Naive B cell (primary cell): Measurements from ENCODE around the gene WDR93. TPM values are rescaled to one million over a fixed set of nuclear protein-coding genes. Genes with fewer than 3 reads are reported as not detected.

Experiments used
- ATAC-seq, 2 donors: fragments of 150-1000 bp; cut with Tn5 transposase; 2 replicates each; pipeline ENCODE4 v1.10.0; 2021; ENCODE audit warnings: low read depth in 2 of 2, mild to moderate bottlenecking in 2 of 2, moderate library complexity in 2 of 2
- DNase-seq: peaks from one replicate; pipeline ENCODE4 v3.0.0; 2022
- H3K27ac Mint-ChIP-seq, 6 donors: one replicate each; pipeline ENCODE4 v1.8.0; 2020 to 2022; ENCODE audit warnings: mild to moderate bottlenecking in 6 of 6, mixed read lengths in 6 of 6, moderate library complexity in 5 of 6, inconsistent platforms in 2 of 6
- H3K27me3 Mint-ChIP-seq, 3 donors: one replicate each; pipeline ENCODE4 v1.8.0; 2021 to 2022; ENCODE audit warnings: mixed read lengths in 3 of 3, mild to moderate bottlenecking in 1 of 3
- H3K36me3 Mint-ChIP-seq, 2 donors: one replicate each; pipeline ENCODE4 v1.8.0; 2020 to 2022; ENCODE audit warnings: mixed read lengths in 2 of 2, inconsistent platforms in 1 of 2, mild to moderate bottlenecking in 1 of 2
- H3K4me1 Mint-ChIP-seq, 3 donors: one replicate each; pipeline ENCODE4 v1.8.0; 2020 to 2022; ENCODE audit warnings: mixed read lengths in 3 of 3, inconsistent platforms in 1 of 3, mild to moderate bottlenecking in 1 of 3, moderate library complexity in 1 of 3
- H3K4me3 Mint-ChIP-seq, 8 donors: one replicate each; pipeline ENCODE4 v1.8.0; 2020 to 2022; ENCODE audit warnings: mild to moderate bottlenecking in 8 of 8, mixed read lengths in 8 of 8, moderate library complexity in 8 of 8, inconsistent platforms in 2 of 8
- H3K9me3 Mint-ChIP-seq, 7 donors: one replicate each; pipeline ENCODE4 v1.8.0; 2020 to 2022; ENCODE audit warnings: mixed read lengths in 7 of 7, mild to moderate bottlenecking in 5 of 7, inconsistent platforms in 2 of 7, moderate library complexity in 1 of 7
- polyA plus RNA-seq, 6 donors: library from polyadenylated mRNA; unstranded; fragments of 300-500 nt; fragmentation: Illumina TruSeq; gene quantifications; one replicate each; pipeline ENCODE4 v1.2.3, GENCODE V29; 2021; ENCODE audit warnings: low read depth in 6 of 6

The WDR93 gene
- polyA plus RNA-seq, 6 donors from 2014 or later, result not detected

GRCh38 chr15:89728254-89728653 lies 37.6 kb downstream of the WDR93 start:
- H3K27me3 Mint-ChIP-seq, result peaks cover 19 to 24% (median 20%) of the 10 kb centered on the region in 3 donors
- no peaks in the 10 kb centered on the region for H3K36me3 Mint-ChIP-seq

GRCh38 chr15:89731275-89731674 lies 40.7 kb downstream of the WDR93 start:
- DNase-seq, result no peak
- Mint-ChIP-seq H3K4me3 (no peak overlapping the region), H3K9me3 (no peaks in the 10 kb centered on the region), H3K27me3 (peaks cover 31 to 46% (median 38%) of the 10 kb centered on the region in 3 donors), H3K36me3 (no peaks in the 10 kb centered on the region), H3K4me1 (no peaks in the 10 kb centered on the region), H3K27ac (no peak overlapping the region)
- no peak for ATAC-seq

More at GRCh38 chr15:89728254-89728653, 37.6 kb downstream of the WDR93 start:
- Mint-ChIP-seq H3K4me3 (no peak overlapping the region), H3K4me1 (no peaks in the 10 kb centered on the region), H3K9me3 (peaks cover 0 to 10% (median 5%) of the 10 kb centered on the region in 7 donors), H3K27ac (no peak overlapping the region)
- no peak for ATAC-seq
- DNase-seq, result no peak

GRCh38 chr15:89732451-89733172 lies 42.0 kb downstream of the WDR93 start:
- H3K4me3 Mint-ChIP-seq, result peak overlapping the region in 1 of 8 donors; percentile 56
- H3K36me3 Mint-ChIP-seq, result no peaks in the 10 kb centered on the region
- no peaks in the 10 kb centered on the region for H3K4me1 Mint-ChIP-seq
- H3K27me3 Mint-ChIP-seq, result peaks cover 24 to 47% (median 46%) of the 10 kb centered on the region in 3 donors
- no peaks in the 10 kb centered on the region for H3K9me3 Mint-ChIP-seq
- no peak for ATAC-seq
- DNase-seq, result no peak
- no peak overlapping the region for H3K27ac Mint-ChIP-seq

- Mint-ChIP-seq H3K36me3 (no peaks in the 10 kb centered on the region), H3K4me1 (peaks cover 0 to 3% (median 2%) of the 10 kb centered on the region in 3 donors), H3K4me3 (no peak overlapping the region), H3K27ac (no peak overlapping the region), H3K27me3 (peaks cover 28 to 52% (median 44%) of the 10 kb centered on the region in 3 donors), H3K9me3 (no peaks in the 10 kb centered on the region)
- DNase-seq, result no peak
- ATAC-seq, result no peak
These were observed 45.2 kb downstream of the WDR93 start for GRCh38 chr15:89735773-89736172.

- Mint-ChIP-seq H3K9me3 (no peaks in the 10 kb centered on the region), H3K4me3 (peak overlapping the region in 1 of 8 donors; percentile 47), H3K27me3 (peaks cover 15 to 33% (median 26%) of the 10 kb centered on the region in 3 donors), H3K27ac (peak overlapping the region in 1 of 6 donors; percentile 62), H3K36me3 (no peaks in the 10 kb centered on the region), H3K4me1 (peaks cover 0 to 3% (median 2%) of the 10 kb centered on the region in 3 donors)
- ATAC-seq (peak; percentile 81 to 86), DNase-seq (peak; percentile 60)
These were observed 49.5 kb downstream of the WDR93 start for GRCh38 chr15:89740137-89740536.

GRCh38 chr15:89743011-89743410 lies 52.4 kb downstream of the WDR93 start:
- H3K27ac Mint-ChIP-seq, result no peak overlapping the region
- no peak for ATAC-seq
- H3K4me1 Mint-ChIP-seq, result peaks cover 0 to 3% (median 2%) of the 10 kb centered on the region in 3 donors
- peaks cover under 1 to 9% (median 8%) of the 10 kb centered on the region in 3 donors for H3K27me3 Mint-ChIP-seq
- no peaks in the 10 kb centered on the region for H3K36me3 Mint-ChIP-seq
- H3K4me3 Mint-ChIP-seq, result peak overlapping the region in 1 of 8 donors; percentile 54
- DNase-seq, result no peak
- no peaks in the 10 kb centered on the region for H3K9me3 Mint-ChIP-seq

GRCh38 chr15:89743594-89743993 lies 53.0 kb downstream of the WDR93 start:
- ATAC-seq (no peak), DNase-seq (no peak)
- H3K9me3 Mint-ChIP-seq, result no peaks in the 10 kb centered on the region
- H3K36me3 Mint-ChIP-seq, result no peaks in the 10 kb centered on the region
- peaks cover 0 to 3% (median 2%) of the 10 kb centered on the region in 3 donors for H3K4me1 Mint-ChIP-seq
- peak overlapping the region in 2 of 6 donors; percentile 28 to 61 for H3K27ac Mint-ChIP-seq
- H3K4me3 Mint-ChIP-seq, result no peak overlapping the region
- peaks cover 0 to 12% (median 8%) of the 10 kb centered on the region in 3 donors for H3K27me3 Mint-ChIP-seq

- DNase-seq, result no peak
- peaks cover 2 to 7% (median 6%) of the 10 kb centered on the region in 3 donors for H3K4me1 Mint-ChIP-seq
- H3K27me3 Mint-ChIP-seq, result peaks cover 0 to 19% (median 13%) of the 10 kb centered on the region in 3 donors
- no peak for ATAC-seq
- no peak overlapping the region for H3K27ac Mint-ChIP-seq
- no peaks in the 10 kb centered on the region for H3K36me3 Mint-ChIP-seq
- H3K4me3 Mint-ChIP-seq, result no peak overlapping the region
- H3K9me3 Mint-ChIP-seq, result no peaks in the 10 kb centered on the region
These were observed 54.5 kb downstream of the WDR93 start for GRCh38 chr15:89745131-89745530.

- Mint-ChIP-seq H3K27ac (no peak overlapping the region), H3K4me3 (no peak overlapping the region), H3K36me3 (no peaks in the 10 kb centered on the region), H3K4me1 (peaks cover 0 to 6% (median 6%) of the 10 kb centered on the region in 3 donors), H3K27me3 (peaks cover 0 to 18% (median 13%) of the 10 kb centered on the region in 3 donors), H3K9me3 (no peaks in the 10 kb centered on the region)
- DNase-seq (no peak), ATAC-seq (no peak)
These were observed 55.2 kb downstream of the WDR93 start for GRCh38 chr15:89745768-89746167.

GRCh38 chr15:89746386-89746780 lies 55.8 kb downstream of the WDR93 start:
- H3K27me3 Mint-ChIP-seq, result peaks cover 0 to 18% (median 13%) of the 10 kb centered on the region in 3 donors
- no peaks in the 10 kb centered on the region for H3K9me3 Mint-ChIP-seq
- DNase-seq (no peak), ATAC-seq (no peak)
- peaks cover 0 to 6% (median 6%) of the 10 kb centered on the region in 3 donors for H3K4me1 Mint-ChIP-seq
- H3K36me3 Mint-ChIP-seq, result no peaks in the 10 kb centered on the region
- H3K4me3 Mint-ChIP-seq, result no peak overlapping the region
- no peak overlapping the region for H3K27ac Mint-ChIP-seq

- H3K4me1 Mint-ChIP-seq, result peaks cover 0 to 8% (median 6%) of the 10 kb centered on the region in 3 donors
- no peak for DNase-seq
- H3K9me3 Mint-ChIP-seq, result no peaks in the 10 kb centered on the region
- peak overlapping the region in 3 of 8 donors; percentile 0 to 80 (median 25) for H3K4me3 Mint-ChIP-seq
- ATAC-seq, result no peak
- peaks cover 0 to 23% (median 7%) of the 10 kb centered on the region in 3 donors for H3K27me3 Mint-ChIP-seq
- H3K27ac Mint-ChIP-seq, result peak overlapping the region in 1 of 6 donors; percentile 50
- no peaks in the 10 kb centered on the region for H3K36me3 Mint-ChIP-seq
These were observed 57.4 kb downstream of the WDR93 start for GRCh38 chr15:89747708-89748682.

- no peaks in the 10 kb centered on the region for H3K9me3 Mint-ChIP-seq
- H3K4me1 Mint-ChIP-seq, result peaks cover 0 to 8% (median 6%) of the 10 kb centered on the region in 3 donors
- no peaks in the 10 kb centered on the region for H3K36me3 Mint-ChIP-seq
- H3K27me3 Mint-ChIP-seq, result peaks cover 0 to 23% (median 5%) of the 10 kb centered on the region in 3 donors
- DNase-seq (no peak), ATAC-seq (no peak)
- no peak overlapping the region for H3K27ac Mint-ChIP-seq
- peak overlapping the region in 6 of 8 donors; percentile 73 to 87 (median 80) for H3K4me3 Mint-ChIP-seq
These were observed 58.4 kb downstream of the WDR93 start for GRCh38 chr15:89749054-89749453.

- DNase-seq (no peak), ATAC-seq (no peak)
- no peaks in the 10 kb centered on the region for H3K9me3 Mint-ChIP-seq
- no peaks in the 10 kb centered on the region for H3K36me3 Mint-ChIP-seq
- peaks cover 3 to 24% (median 7%) of the 10 kb centered on the region in 3 donors for H3K27me3 Mint-ChIP-seq
- peak overlapping the region in 1 of 6 donors; percentile 44 for H3K27ac Mint-ChIP-seq
- H3K4me3 Mint-ChIP-seq, result peak overlapping the region in 7 of 8 donors; percentile 73 to 87 (median 80)
- H3K4me1 Mint-ChIP-seq, result peaks cover 0 to 8% (median 6%) of the 10 kb centered on the region in 3 donors
These were observed 58.9 kb downstream of the WDR93 start for GRCh38 chr15:89749526-89749925.
